Measurements from ENCODE around the gene CCL1.
A peak's percentile ranks its signal among the peaks of the same experiment; 100 is the strongest.

Gene CCL1

GRCh38 chr17:34365340-34365739 is 2.3 kb upstream of the CCL1 start:
- no peak overlapping the region for H3K27ac ChIP-seq (ENCODE audit: low read depth, low read length)
- no peak overlapping the region for H3K4me2 ChIP-seq (ENCODE audit: low read length)
- H3K9me2 ChIP-seq (replicated peaks; ENCODE audit: control insufficient read depth, low read length), result no peaks in the 10 kb centered on the region
- 0 out of 2 replicates have a peak, but pooled peaks cover 2% of the 10 kb centered on the region for H3K36me3 ChIP-seq (ENCODE audit: control insufficient read depth, low read length)
- H3F3A ChIP-seq (ENCODE audit: control insufficient read depth, insufficient read depth), result no peaks in the 10 kb centered on the region
- 0 out of 2 replicates have a peak, but pooled peaks cover 5% of the 10 kb centered on the region for H3K27me3 ChIP-seq (ENCODE audit: control insufficient read depth, low read length)
- H3K9me3 ChIP-seq (ENCODE audit: control insufficient read depth, insufficient read depth, low read length), result no peaks in the 10 kb centered on the region
- no peaks in the 10 kb centered on the region for H3K79me2 ChIP-seq (ENCODE audit: control insufficient read depth, low read length)
- H3K4me3 ChIP-seq (ENCODE audit: low read length), result no peak overlapping the region
- 0 out of 2 replicates have a peak, but pooled peaks cover 3% of the 10 kb centered on the region for H3K4me1 ChIP-seq (ENCODE audit: control insufficient read depth, low read length)
- no peaks in the 10 kb centered on the region for H4K20me1 ChIP-seq (ENCODE audit: control insufficient read depth, insufficient read depth, low read depth, low read length)
- TF ChIP-seq CTCF (IDR thresholded peaks at IDR 0.05; ENCODE audit: low read depth, low read length, poor library complexity, severe bottlenecking), result no peak
- no peak for TF ChIP-seq EZH2phosphoT487 (IDR thresholded peaks at IDR 0.05; ENCODE audit: borderline replicate concordance, low read length)

GRCh38 chr17:34364751-34365150 is 1.7 kb upstream of the CCL1 start:
- Histone ChIP-seq H3K4me1 (ENCODE audit: control insufficient read depth, low read length) (0 out of 2 replicates have a peak, but pooled peaks cover 3% of the 10 kb centered on the region), H4K20me1 (ENCODE audit: control insufficient read depth, insufficient read depth, low read depth, low read length) (no peaks in the 10 kb centered on the region), H3F3A (ENCODE audit: control insufficient read depth, insufficient read depth) (no peaks in the 10 kb centered on the region), H3K27me3 (ENCODE audit: control insufficient read depth, low read length) (0 out of 2 replicates have a peak, but pooled peaks cover 5% of the 10 kb centered on the region), H3K4me3 (ENCODE audit: low read length) (no peak overlapping the region), H3K9me3 (ENCODE audit: control insufficient read depth, insufficient read depth, low read length) (no peaks in the 10 kb centered on the region), H3K36me3 (ENCODE audit: control insufficient read depth, low read length) (0 out of 2 replicates have a peak, but pooled peaks cover 2% of the 10 kb centered on the region), H3K9me2 (replicated peaks; ENCODE audit: control insufficient read depth, low read length) (no peaks in the 10 kb centered on the region), H3K4me2 (ENCODE audit: low read length) (no peak overlapping the region), H3K79me2 (ENCODE audit: control insufficient read depth, low read length) (no peaks in the 10 kb centered on the region), H3K27ac (ENCODE audit: low read depth, low read length) (no peak overlapping the region)
- no peak for TF ChIP-seq CTCF (IDR thresholded peaks at IDR 0.05; ENCODE audit: low read depth, low read length, poor library complexity, severe bottlenecking)
- TF ChIP-seq EZH2phosphoT487 (IDR thresholded peaks at IDR 0.05; ENCODE audit: borderline replicate concordance, low read length), result no peak

- Histone ChIP-seq H3K27ac (ENCODE audit: low read depth, low read length) (no peak overlapping the region), H3K79me2 (ENCODE audit: control insufficient read depth, low read length) (no peaks in the 10 kb centered on the region), H3K9me3 (ENCODE audit: control insufficient read depth, insufficient read depth, low read length) (no peaks in the 10 kb centered on the region), H3K27me3 (ENCODE audit: control insufficient read depth, low read length) (0 out of 2 replicates have a peak, but pooled peaks cover 5% of the 10 kb centered on the region), H3K4me2 (ENCODE audit: low read length) (no peak overlapping the region), H3K9me2 (replicated peaks; ENCODE audit: control insufficient read depth, low read length) (no peaks in the 10 kb centered on the region), H4K20me1 (ENCODE audit: control insufficient read depth, insufficient read depth, low read depth, low read length) (no peaks in the 10 kb centered on the region), H3K4me1 (ENCODE audit: control insufficient read depth, low read length) (0 out of 2 replicates have a peak, but pooled peaks cover 3% of the 10 kb centered on the region), H3F3A (ENCODE audit: control insufficient read depth, insufficient read depth) (no peaks in the 10 kb centered on the region), H3K4me3 (ENCODE audit: low read length) (no peak overlapping the region), H3K36me3 (ENCODE audit: control insufficient read depth, low read length) (0 out of 2 replicates have a peak, but pooled peaks cover 2% of the 10 kb centered on the region)
- TF ChIP-seq EZH2phosphoT487 (IDR thresholded peaks at IDR 0.05; ENCODE audit: borderline replicate concordance, low read length), result no peak
- peak; percentile 99 for TF ChIP-seq CTCF (IDR thresholded peaks at IDR 0.05; ENCODE audit: low read depth, low read length, poor library complexity, severe bottlenecking)
These were observed 1.5 kb downstream of the CCL1 start for GRCh38 chr17:34361478-34362061.
